ENCODE measurements around the gene LRIF1.

GRCh38 chr1:110964455-110964903, 757 bp upstream of the LRIF1 start:
- TF ChIP-seq CTCF (conservative IDR thresholded peaks at IDR 0.05; ENCODE audit: low read depth, low read length) = no peak
- TF ChIP-seq POLR2A (IDR thresholded peaks at IDR 0.05; ENCODE audit: low read depth, low read length) = no peak
- TF ChIP-seq ELK1 (IDR thresholded peaks at IDR 0.05; ENCODE audit: borderline replicate concordance, low read depth, low read length) = no peak
- no peak for TF ChIP-seq CHD1 (IDR thresholded peaks at IDR 0.05; ENCODE audit: low read depth, low read length)
- TF ChIP-seq CEBPB (IDR thresholded peaks at IDR 0.05; ENCODE audit: low read depth, low read length) = no peak
- TF ChIP-seq MAFK (IDR thresholded peaks at IDR 0.05; ENCODE audit: low read depth, low read length) = no peak
- no peak for TF ChIP-seq FOS (IDR thresholded peaks at IDR 0.05; ENCODE audit: low read depth, low read length)
- no peak for TF ChIP-seq SMC3 (IDR thresholded peaks at IDR 0.05; ENCODE audit: low read depth, low read length)
- no peak for TF ChIP-seq RCOR1 (IDR thresholded peaks at IDR 0.05; ENCODE audit: insufficient replicate concordance, low read length)
